ENCODE measurements around the gene QSOX1. TPM values are rescaled to one million over a fixed set of nuclear protein-coding genes. Genes with fewer than 3 reads are reported as not detected.

QSOX1 gene
- total and polyA plus RNA-seq, 7 experiments from 2014 or later, result 9.3 to 55.6 (median 23.6) TPM

DNA sequence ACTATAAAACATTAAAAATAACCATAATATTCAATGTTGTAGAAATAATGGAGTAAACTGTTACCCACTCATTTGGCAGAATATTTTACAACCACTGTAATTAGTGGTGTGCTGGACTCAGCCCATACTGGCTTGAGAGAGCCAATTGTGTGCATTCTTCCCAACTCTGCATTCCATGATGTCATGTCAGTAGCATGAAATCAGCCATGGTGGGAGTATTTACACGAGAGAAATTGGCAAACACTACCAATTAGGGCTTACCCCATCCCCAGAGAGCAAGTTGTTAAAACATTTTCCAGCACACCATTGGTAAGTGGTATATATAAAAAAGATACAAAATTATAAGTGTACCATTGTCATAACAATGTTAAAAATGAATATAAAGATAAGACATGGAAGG lies 19.1 kb upstream of the QSOX1 start:
- H3K9me3 ChIP-seq (ENCODE audit: control insufficient read depth in 2 of 3, low read length in 3 of 3), result no peaks in the 10 kb centered on the region
- ChIA-PET CTCF (no interaction called here), POLR2A (no interaction called here)
- no peak for DNase-seq
- H3K4me3 ChIP-seq (ENCODE audit: low read length), result no peak overlapping the region
- no peak overlapping the region for H3K27ac ChIP-seq (ENCODE audit: low read depth, low read length)
- intact Hi-C loops (cut with micrococcal nuclease), result no loop called here
- H3K36me3 Mint-ChIP-seq, result peaks cover 0 to 14% (median 0%) of the 10 kb centered on the region in 5 donors
- H3K36me3 ChIP-seq (ENCODE audit: control insufficient read depth in 2 of 3, insufficient read depth in 3 of 3, low read length in 3 of 3), result no peaks in the 10 kb centered on the region
- ATAC-seq, result no peak
- H3K9me3 Mint-ChIP-seq, result peaks cover 0 to 16% (median 10%) of the 10 kb centered on the region in 11 donors
- no peaks in the 10 kb centered on the region for H3K27me3 ChIP-seq (ENCODE audit: control insufficient read depth in 2 of 2, insufficient read depth in 2 of 2, low read length in 2 of 2)
- no peak overlapping the region for H3K27ac Mint-ChIP-seq
- peaks cover 20 to 31% (median 25%) of the 10 kb centered on the region in 5 donors for H3K27me3 Mint-ChIP-seq
- peaks cover 0 to 6% (median 0%) of the 10 kb centered on the region in 7 donors for H3K4me1 Mint-ChIP-seq
- no peak overlapping the region for H3K4me3 Mint-ChIP-seq
- no peaks in the 10 kb centered on the region for H3K4me1 ChIP-seq (ENCODE audit: control insufficient read depth in 2 of 2, insufficient read depth in 2 of 2, low read length in 2 of 2)

DNA sequence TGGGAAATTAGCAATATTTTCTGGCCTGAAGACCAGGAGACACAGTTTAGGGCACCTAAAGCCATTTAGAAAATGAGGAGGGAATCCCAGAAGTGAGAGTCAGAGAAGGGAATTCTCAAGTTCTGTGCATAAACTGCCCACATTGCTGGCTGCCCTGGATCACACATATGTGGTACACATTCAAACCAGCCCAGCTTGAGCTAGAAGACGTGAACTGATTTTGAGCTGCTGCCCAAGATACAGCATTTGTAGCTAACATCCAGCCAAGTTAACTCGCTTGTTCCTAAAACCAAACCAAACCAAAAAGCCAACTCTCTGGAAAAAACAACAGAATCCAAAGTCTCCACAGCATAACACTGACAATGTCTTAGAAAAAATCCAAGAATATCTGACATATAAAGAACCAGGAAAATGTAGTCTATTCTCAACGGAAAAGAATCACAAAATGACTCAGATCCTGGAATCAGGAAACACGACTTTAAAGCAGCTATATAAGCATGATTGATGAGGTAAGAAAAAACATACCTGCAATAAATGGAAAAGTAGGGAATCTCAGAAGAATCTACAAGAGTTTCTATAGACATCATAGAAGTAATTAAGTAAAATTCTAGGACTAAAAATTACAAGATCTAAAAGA lies 18.2 kb upstream of the QSOX1 start:
- Histone ChIP-seq H3K27ac (ENCODE audit: low read depth, low read length) (no peak overlapping the region), H3K4me3 (ENCODE audit: low read length) (no peak overlapping the region), H3K36me3 (ENCODE audit: control insufficient read depth in 2 of 3, insufficient read depth in 3 of 3, low read length in 3 of 3) (no peaks in the 10 kb centered on the region), H3K4me1 (ENCODE audit: control insufficient read depth in 2 of 2, insufficient read depth in 2 of 2, low read length in 2 of 2) (no peaks in the 10 kb centered on the region), H3K9me3 (ENCODE audit: control insufficient read depth in 2 of 3, low read length in 3 of 3) (no peaks in the 10 kb centered on the region), H3K27me3 (ENCODE audit: control insufficient read depth in 2 of 2, insufficient read depth in 2 of 2, low read length in 2 of 2) (no peaks in the 10 kb centered on the region)
- CTCF ChIA-PET, result no interaction called here
- intact Hi-C loops (cut with micrococcal nuclease), result no loop called here
- no peak for DNase-seq
- peaks cover 17 to 33% (median 24%) of the 10 kb centered on the region in 5 donors for H3K27me3 Mint-ChIP-seq
- POLR2A ChIA-PET, result no interaction called here
- no peak overlapping the region for H3K4me3 Mint-ChIP-seq
- peaks cover 0 to 16% (median 10%) of the 10 kb centered on the region in 11 donors for H3K9me3 Mint-ChIP-seq
- H3K27ac Mint-ChIP-seq, result no peak overlapping the region
- no peak for ATAC-seq
- H3K4me1 Mint-ChIP-seq, result peaks cover 0 to 5% (median 0%) of the 10 kb centered on the region in 7 donors
- H3K36me3 Mint-ChIP-seq, result peaks cover 0 to 14% (median 0%) of the 10 kb centered on the region in 5 donors

DNA sequence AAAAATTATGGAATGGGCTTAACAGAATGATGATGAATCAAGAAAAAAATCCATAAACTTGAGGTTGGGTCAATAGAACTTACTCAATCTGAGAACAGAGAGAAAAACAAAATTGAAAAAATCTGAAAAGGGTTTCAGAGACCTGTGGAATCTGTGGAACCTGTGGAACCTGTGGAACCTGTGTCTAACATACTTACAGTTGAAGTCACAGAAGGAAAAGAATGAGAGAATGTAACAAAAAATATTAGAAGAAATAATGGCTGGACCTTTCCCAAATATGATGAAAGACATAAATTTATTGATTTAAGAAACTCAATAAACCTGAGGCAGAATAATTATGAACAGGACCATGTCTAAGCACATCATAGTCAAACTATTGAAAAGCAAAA lies 17.7 kb upstream of the QSOX1 start:
- DNase-seq (no peak), ATAC-seq (no peak)
- H3K36me3 ChIP-seq (ENCODE audit: control insufficient read depth in 2 of 3, insufficient read depth in 3 of 3, low read length in 3 of 3), result no peaks in the 10 kb centered on the region
- no peaks in the 10 kb centered on the region for H3K9me3 ChIP-seq (ENCODE audit: control insufficient read depth in 2 of 3, low read length in 3 of 3)
- H3K4me3 Mint-ChIP-seq, result no peak overlapping the region
- peaks cover 0 to under 1% (median 0%) of the 10 kb centered on the region in 7 donors for H3K4me1 Mint-ChIP-seq
- peaks cover 0 to 16% (median 10%) of the 10 kb centered on the region in 11 donors for H3K9me3 Mint-ChIP-seq
- ChIA-PET CTCF (no interaction called here), POLR2A (no interaction called here)
- peaks cover 0 to 14% (median 0%) of the 10 kb centered on the region in 5 donors for H3K36me3 Mint-ChIP-seq
- no peak overlapping the region for H3K4me3 ChIP-seq (ENCODE audit: low read length)
- H3K27ac ChIP-seq (ENCODE audit: low read depth, low read length), result no peak overlapping the region
- peaks cover 17 to 32% (median 20%) of the 10 kb centered on the region in 5 donors for H3K27me3 Mint-ChIP-seq
- intact Hi-C loops (cut with micrococcal nuclease), result no loop called here
- no peaks in the 10 kb centered on the region for H3K27me3 ChIP-seq (ENCODE audit: control insufficient read depth in 2 of 2, insufficient read depth in 2 of 2, low read length in 2 of 2)
- H3K4me1 ChIP-seq (ENCODE audit: control insufficient read depth in 2 of 2, insufficient read depth in 2 of 2, low read length in 2 of 2), result no peaks in the 10 kb centered on the region
- H3K27ac Mint-ChIP-seq, result no peak overlapping the region

DNA sequence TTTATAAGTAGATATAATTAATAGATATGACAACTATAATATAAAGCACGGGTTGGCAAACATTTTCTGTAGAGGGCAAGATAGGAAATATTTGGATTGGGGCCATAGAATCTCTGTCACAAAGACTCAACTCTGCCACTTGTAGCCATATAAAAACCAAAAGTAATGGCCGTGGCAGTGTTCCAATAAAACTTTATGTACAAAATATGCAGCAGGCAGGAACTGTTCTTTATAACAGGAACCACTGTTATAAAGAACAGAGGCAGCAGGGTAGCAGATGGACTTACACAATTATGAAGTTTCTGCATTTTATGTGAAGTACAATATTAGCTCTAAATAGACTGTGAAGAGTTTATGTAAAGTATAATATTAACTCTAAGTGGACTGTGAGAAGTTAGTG lies 16.9 kb upstream of the QSOX1 start:
- H3K4me1 Mint-ChIP-seq, result no peaks in the 10 kb centered on the region
- H3K27me3 Mint-ChIP-seq, result peaks cover 14 to 35% (median 18%) of the 10 kb centered on the region in 5 donors
- H3K4me3 Mint-ChIP-seq, result no peak overlapping the region
- no peak overlapping the region for H3K27ac Mint-ChIP-seq
- H3K36me3 Mint-ChIP-seq, result peaks cover 0 to 14% (median 0%) of the 10 kb centered on the region in 5 donors
- DNase-seq (no peak), ATAC-seq (no peak)
- CTCF ChIA-PET, result no interaction called here
- Histone ChIP-seq H3K4me3 (ENCODE audit: low read length) (no peak overlapping the region), H3K27me3 (ENCODE audit: control insufficient read depth in 2 of 2, insufficient read depth in 2 of 2, low read length in 2 of 2) (no peaks in the 10 kb centered on the region), H3K9me3 (ENCODE audit: control insufficient read depth in 2 of 3, low read length in 3 of 3) (no peaks in the 10 kb centered on the region), H3K36me3 (ENCODE audit: control insufficient read depth in 2 of 3, insufficient read depth in 3 of 3, low read length in 3 of 3) (no peaks in the 10 kb centered on the region), H3K4me1 (ENCODE audit: control insufficient read depth in 2 of 2, insufficient read depth in 2 of 2, low read length in 2 of 2) (no peaks in the 10 kb centered on the region), H3K27ac (ENCODE audit: low read depth, low read length) (no peak overlapping the region)
- intact Hi-C loops (cut with micrococcal nuclease), result no loop called here
- POLR2A ChIA-PET, result no interaction called here
- peaks cover 0 to 16% (median 10%) of the 10 kb centered on the region in 11 donors for H3K9me3 Mint-ChIP-seq

DNA sequence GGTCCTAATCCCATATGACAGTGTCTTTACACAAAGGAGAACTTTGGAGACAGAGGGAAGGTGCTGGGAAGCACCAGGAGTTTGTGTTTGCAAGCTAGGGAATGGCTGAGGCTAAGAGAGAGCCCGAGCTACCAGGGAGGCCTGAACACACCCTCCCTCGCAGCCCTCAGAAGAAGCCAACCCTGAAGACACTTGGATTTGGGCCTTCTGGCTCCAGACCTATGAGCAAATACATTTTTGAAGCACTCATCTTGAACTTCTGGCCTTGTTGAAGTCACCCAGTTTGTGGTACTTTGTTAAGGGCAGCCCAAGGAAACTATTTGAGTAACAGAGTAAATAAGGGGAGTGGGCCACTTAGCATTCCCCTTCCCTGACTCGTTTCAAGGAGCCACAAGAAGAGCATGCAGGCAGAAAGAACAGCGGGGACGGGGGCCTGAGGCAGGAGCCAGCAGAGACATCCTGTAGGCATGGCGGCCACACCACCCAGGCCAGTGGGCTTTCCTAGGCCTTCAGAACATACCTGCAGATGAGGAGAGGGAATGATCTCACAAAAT lies 13.2 kb upstream of the QSOX1 start:
- Histone ChIP-seq H3K27ac (ENCODE audit: low read depth, low read length) (no peak overlapping the region), H3K27me3 (ENCODE audit: control insufficient read depth in 2 of 2, insufficient read depth in 2 of 2, low read length in 2 of 2) (peaks cover 0 to 4% of the 10 kb centered on the region in 2 donors), H3K9me3 (ENCODE audit: control insufficient read depth in 2 of 3, low read length in 3 of 3) (no peaks in the 10 kb centered on the region), H3K4me3 (ENCODE audit: low read length) (no peak overlapping the region), H3K4me1 (ENCODE audit: control insufficient read depth in 2 of 2, insufficient read depth in 2 of 2, low read length in 2 of 2) (no peaks in the 10 kb centered on the region), H3K36me3 (ENCODE audit: control insufficient read depth in 2 of 3, insufficient read depth in 3 of 3, low read length in 3 of 3) (no peaks in the 10 kb centered on the region)
- DNase-seq, result no peak
- H3K27me3 Mint-ChIP-seq, result peaks cover 0 to 27% (median 6%) of the 10 kb centered on the region in 5 donors
- peaks cover 0 to 8% (median 0%) of the 10 kb centered on the region in 5 donors for H3K36me3 Mint-ChIP-seq
- no peak for ATAC-seq
- CTCF ChIA-PET, result no interaction called here
- H3K4me1 Mint-ChIP-seq, result no peaks in the 10 kb centered on the region
- H3K9me3 Mint-ChIP-seq, result peaks cover 0 to 9% (median 8%) of the 10 kb centered on the region in 11 donors
- POLR2A ChIA-PET, result no interaction called here
- H3K4me3 Mint-ChIP-seq, result no peak overlapping the region
- no peak overlapping the region for H3K27ac Mint-ChIP-seq
- intact Hi-C loops (cut with micrococcal nuclease), result no loop called here

DNA sequence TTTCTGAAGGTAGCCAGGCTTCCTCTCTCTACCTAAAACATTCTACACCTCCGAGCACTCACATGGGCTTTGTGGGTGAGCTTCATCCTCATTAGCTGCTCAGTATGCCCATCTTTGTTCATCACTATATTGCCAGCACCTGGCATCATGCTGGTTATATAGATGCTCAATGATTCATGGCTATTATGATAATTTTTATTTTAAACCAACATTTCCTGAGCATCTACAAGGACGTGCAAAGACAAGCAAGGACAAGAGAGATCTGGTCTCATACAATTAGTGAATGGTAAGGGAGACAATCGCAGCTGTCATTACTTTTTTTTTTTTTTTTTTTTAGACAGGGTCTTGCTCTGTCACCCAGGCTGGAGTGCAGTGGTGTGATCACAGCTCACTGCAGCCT lies 11.3 kb upstream of the QSOX1 start:
- no peaks in the 10 kb centered on the region for H3K4me1 Mint-ChIP-seq
- POLR2A ChIA-PET, result no interaction called here

More for the DNA sequence above, 11.3 kb upstream of the QSOX1 start:
- DNase-seq, result no peak
- H3K4me3 ChIP-seq (ENCODE audit: low read length), result no peak overlapping the region
- CTCF ChIA-PET, result no interaction called here
- H3K27me3 ChIP-seq (ENCODE audit: control insufficient read depth in 2 of 2, insufficient read depth in 2 of 2, low read length in 2 of 2), result peaks cover 0 to 4% of the 10 kb centered on the region in 2 donors
- Mint-ChIP-seq H3K27ac (no peak overlapping the region), H3K27me3 (peaks cover 0 to 16% (median 0%) of the 10 kb centered on the region in 5 donors), H3K9me3 (peaks cover 0 to 1% (median 0%) of the 10 kb centered on the region in 11 donors), H3K36me3 (no peaks in the 10 kb centered on the region), H3K4me3 (no peak overlapping the region)
- H3K27ac ChIP-seq (ENCODE audit: low read depth, low read length), result no peak overlapping the region
- no peaks in the 10 kb centered on the region for H3K4me1 ChIP-seq (ENCODE audit: control insufficient read depth in 2 of 2, insufficient read depth in 2 of 2, low read length in 2 of 2)
- no peaks in the 10 kb centered on the region for H3K9me3 ChIP-seq (ENCODE audit: control insufficient read depth in 2 of 3, low read length in 3 of 3)
- intact Hi-C loops (cut with micrococcal nuclease), result no loop called here
- ATAC-seq, result no peak
- no peaks in the 10 kb centered on the region for H3K36me3 ChIP-seq (ENCODE audit: control insufficient read depth in 2 of 3, insufficient read depth in 3 of 3, low read length in 3 of 3)

Data from naive thymus-derived CD4-positive, alpha-beta T cell (primary cell).